Transverse colon (tissue), 4 donors: ENCODE results near the gene INO80B. TPM values are rescaled to one million over a fixed set of nuclear protein-coding genes. Genes with fewer than 3 reads are reported as not detected.
"Not testable (repeated sequence)": the region's sequence is repeated elsewhere in the genome, so short reads cannot be mapped to it uniquely, and the experiment has no call there.

Experiments
- DNase-seq: peaks from one replicate; pipeline ENCODE4 v3.0.0-alpha.2; 2019
- H3K27ac ChIP-seq, 4 donors: fragments of 200-600 bp; sonication (generic); 2 replicates each; pipeline ENCODE4 v1.5.1; 2016 to 2018; ENCODE audit warnings: inconsistent platforms in 4 of 4
- H3K27me3 ChIP-seq: fragments of 200-600 bp; sonication (generic); 2 replicates; pipeline ENCODE4 v1.5.1; 2017; ENCODE audit warnings: inconsistent platforms
- H3K36me3 ChIP-seq, 4 donors: fragments of 200-600 bp; sonication (generic); 2 replicates each; pipeline ENCODE4 v1.5.1; 2017 to 2019; ENCODE audit warnings: inconsistent platforms in 4 of 4
- H3K4me1 ChIP-seq, 4 donors: fragments of 200-600 bp; sonication (generic); 2 replicates each; pipeline ENCODE4 v1.5.1; 2017 to 2020; ENCODE audit warnings: inconsistent platforms in 4 of 4
- H3K4me3 ChIP-seq, 4 donors: fragments of 200-600 bp; sonication (generic); 1 replicate in 1 of 4; 2 replicates in 3 of 4; pipeline versions ENCODE4 v1.5.1 to v1.6.1; 2017 to 2019; ENCODE audit warnings: inconsistent platforms in 4 of 4
- H3K9me3 ChIP-seq, 2 donors: fragments of 200-600 bp; sonication (generic); 2 replicates each; pipeline ENCODE4 v1.5.1; 2017 to 2019; ENCODE audit warnings: inconsistent platforms in 2 of 2
- EP300 ChIP-seq: sonication (generic); formaldehyde crosslinking; IDR thresholded peaks from one replicate; pipeline ENCODE4 v1.6.1; 2017; ENCODE audit warnings: antibody characterized with exemption, low read depth
- POLR2A ChIP-seq: fragments of 450-650 bp; IDR thresholded peaks from one replicate; pipeline ENCODE4 v1.6.1; 2016; ENCODE audit warnings: antibody characterized with exemption, mild to moderate bottlenecking, moderate library complexity
- POLR2AphosphoS5 ChIP-seq, 3 donors: sonication (generic); formaldehyde crosslinking; IDR thresholded peaks; one replicate each; pipeline ENCODE4 v1.6.1; 2016; ENCODE audit warnings: antibody characterized with exemption in 3 of 3
- WGBS, 2 donors: methylation state at CpG; one replicate each; pipeline ENCODE4 v1.1.5; 2018; ENCODE audit warnings: low coverage in 1 of 2; 5-methylcytosine and 5-hydroxymethylcytosine counted together
- in situ Hi-C, 4 donors: fragments of 200-750 bp; cut with MboI; loops; one replicate each; pipeline versions ENCODE4 v1.15.0 to v1.15.1; 2017; ENCODE audit warnings: low sequenced_read_pairs in 3 of 4, low pct_ligation_motif_present in 1 of 4, low pct_unique_long_range_greater_than_20kb in 1 of 4
- intact Hi-C: fragments of 100-400 bp; cut with DNase I; formaldehyde crosslinking; loops from one replicate; pipeline ENCODE4 v1.15.1; 2023; ENCODE audit warnings: low total_unique reads
- total RNA-seq, 4 donors: library from RNA; depleted of rRNA; stranded (reverse); fragments of >200 nt; gene quantifications; one replicate each; pipeline ENCODE4 v1.1.0, GENCODE V29; 2016
- TF ChIP-seq, protein P1 (sequence below), 5 experiments: fragments of 200-600 bp in 3 of 5; fragments of 450-650 bp in 2 of 5; sonication (generic) in 3 of 5; IDR thresholded peaks; 1 replicate in 2 of 5; 2 replicates in 3 of 5; pipeline ENCODE4 v1.5.1; 2016 to 2017; ENCODE audit warnings: antibody characterized with exemption in 5 of 5, inconsistent platforms in 3 of 5, mild to moderate bottlenecking in 2 of 5, moderate library complexity in 1 of 5

Gene INO80B
- total RNA-seq, 4 donors from 2014 or later: 12.9 to 53.9 (median 34.5) TPM

DNA sequence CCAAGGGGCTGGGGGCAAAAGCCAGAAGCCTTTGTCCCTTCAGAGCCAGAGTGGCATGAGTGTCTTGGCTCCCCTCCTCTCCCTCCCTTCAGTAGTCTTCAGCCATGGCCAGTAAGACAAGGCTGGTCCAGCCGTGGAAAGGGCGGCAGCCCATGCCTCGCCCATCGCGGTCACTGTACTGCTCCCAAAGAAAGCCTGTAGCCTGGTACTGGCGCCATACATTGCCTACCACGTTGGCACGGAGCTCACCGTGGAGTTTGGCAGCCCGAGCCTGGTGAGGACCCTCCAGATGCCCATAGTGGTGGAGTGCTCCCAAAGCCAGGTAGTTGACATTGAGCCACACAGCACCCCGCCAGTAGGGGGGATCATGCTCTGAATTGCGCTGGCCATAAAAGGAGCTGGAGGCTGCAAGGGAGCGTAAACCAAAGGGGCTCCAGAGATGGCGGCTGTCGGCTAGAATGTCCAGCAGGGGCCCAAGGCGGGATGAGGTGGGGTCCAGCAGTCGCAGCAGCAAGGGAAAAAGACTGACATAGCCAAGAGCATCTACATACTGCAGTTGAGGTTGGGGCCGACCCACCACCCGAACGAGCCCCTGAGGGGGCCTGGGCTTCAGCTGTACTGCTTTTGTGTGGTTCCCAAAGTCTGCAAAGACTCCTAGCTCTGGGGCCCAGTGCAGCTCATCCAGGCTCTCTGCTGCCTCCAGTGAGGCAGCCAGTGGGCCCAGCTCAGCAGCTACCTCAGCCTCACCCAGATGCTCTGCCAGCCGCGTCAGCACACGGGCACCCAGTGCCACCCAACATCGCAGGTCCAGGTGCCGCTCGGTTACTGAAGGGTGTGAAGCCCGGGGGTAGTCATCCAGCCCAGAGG is 6.5 kb downstream of the INO80B start:
- in situ Hi-C loops (no loop called here), intact Hi-C loops (no loop called here)
- H3K27me3 ChIP-seq: no peaks in the 10 kb centered on the region
- no peak overlapping the region for H3K4me3 ChIP-seq
- H3K4me1 ChIP-seq: peaks cover 21 to 36% (median 30%) of the 10 kb centered on the region in 4 donors
- no peaks in the 10 kb centered on the region for H3K36me3 ChIP-seq
- H3K9me3 ChIP-seq: no peaks in the 10 kb centered on the region
- no peak for TF ChIP-seq POLR2AphosphoS5 (IDR thresholded peaks at IDR 0.05)
- TF ChIP-seq EP300: no peak
- no peak for TF ChIP-seq POLR2A
- TF ChIP-seq, protein P1, sequence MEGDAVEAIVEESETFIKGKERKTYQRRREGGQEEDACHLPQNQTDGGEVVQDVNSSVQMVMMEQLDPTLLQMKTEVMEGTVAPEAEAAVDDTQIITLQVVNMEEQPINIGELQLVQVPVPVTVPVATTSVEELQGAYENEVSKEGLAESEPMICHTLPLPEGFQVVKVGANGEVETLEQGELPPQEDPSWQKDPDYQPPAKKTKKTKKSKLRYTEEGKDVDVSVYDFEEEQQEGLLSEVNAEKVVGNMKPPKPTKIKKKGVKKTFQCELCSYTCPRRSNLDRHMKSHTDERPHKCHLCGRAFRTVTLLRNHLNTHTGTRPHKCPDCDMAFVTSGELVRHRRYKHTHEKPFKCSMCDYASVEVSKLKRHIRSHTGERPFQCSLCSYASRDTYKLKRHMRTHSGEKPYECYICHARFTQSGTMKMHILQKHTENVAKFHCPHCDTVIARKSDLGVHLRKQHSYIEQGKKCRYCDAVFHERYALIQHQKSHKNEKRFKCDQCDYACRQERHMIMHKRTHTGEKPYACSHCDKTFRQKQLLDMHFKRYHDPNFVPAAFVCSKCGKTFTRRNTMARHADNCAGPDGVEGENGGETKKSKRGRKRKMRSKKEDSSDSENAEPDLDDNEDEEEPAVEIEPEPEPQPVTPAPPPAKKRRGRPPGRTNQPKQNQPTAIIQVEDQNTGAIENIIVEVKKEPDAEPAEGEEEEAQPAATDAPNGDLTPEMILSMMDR (IDR thresholded peaks at IDR 0.05): no peak
- no peak for DNase-seq
- H3K27ac ChIP-seq: no peak overlapping the region
- 89 to 100% methylated on average over 8 to 24 of the region's 27 CpGs for WGBS, 2 donors

DNA sequence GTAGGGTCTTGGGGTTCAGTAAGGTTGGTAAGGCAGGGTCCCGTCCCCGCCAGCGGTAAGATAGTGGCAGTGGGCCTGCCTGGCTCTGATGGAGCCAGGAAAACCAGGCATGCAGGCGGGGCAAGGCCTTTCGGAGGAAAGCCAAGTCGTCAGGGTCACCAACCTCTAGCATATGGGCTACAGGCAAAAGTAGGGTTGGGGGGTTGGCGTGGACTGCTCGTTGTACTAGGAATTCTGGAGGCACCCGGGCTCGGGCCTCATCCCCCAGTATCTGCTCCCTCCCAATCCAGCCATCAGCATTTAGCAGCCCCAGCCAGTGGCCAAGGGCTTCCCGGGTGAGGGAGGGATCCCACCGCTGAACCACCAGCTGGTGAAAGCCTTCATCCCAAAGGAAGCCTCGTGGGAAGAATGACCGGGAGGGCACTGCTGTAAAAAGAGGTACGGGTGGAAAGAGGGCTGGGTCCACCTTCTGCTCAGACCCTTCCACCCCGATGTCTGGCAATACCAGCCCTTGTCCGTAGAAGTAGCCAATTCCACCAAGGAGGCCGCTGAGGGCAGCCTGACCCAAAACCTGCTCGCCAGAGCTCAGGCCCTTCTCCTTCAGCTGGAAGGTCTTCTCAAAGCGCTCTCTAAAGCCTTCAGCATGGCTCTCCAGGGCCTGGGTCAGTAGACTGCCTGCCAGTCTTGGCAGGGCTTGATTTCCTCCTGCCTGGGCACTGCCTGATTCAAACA is 7.3 kb downstream of the INO80B start:
- TF ChIP-seq POLR2AphosphoS5 (IDR thresholded peaks at IDR 0.05) (no peak), POLR2A (no peak), EP300 (no peak)
- TF ChIP-seq, protein P1 (IDR thresholded peaks at IDR 0.05): no peak
- no peak for DNase-seq
- Histone ChIP-seq H3K27me3 (no peaks in the 10 kb centered on the region), H3K9me3 (no peaks in the 10 kb centered on the region), H3K36me3 (no peaks in the 10 kb centered on the region), H3K4me3 (no peak overlapping the region), H3K27ac (no peak overlapping the region), H3K4me1 (peaks cover 13 to 28% (median 24%) of the 10 kb centered on the region in 4 donors)
- in situ Hi-C loops (no loop called here), intact Hi-C loops (no loop called here)
- WGBS, 2 donors: 87% methylated on average over 15 of the region's 20 CpGs; no CpG with 5 or more reads in 1 of the 2 donors

DNA sequence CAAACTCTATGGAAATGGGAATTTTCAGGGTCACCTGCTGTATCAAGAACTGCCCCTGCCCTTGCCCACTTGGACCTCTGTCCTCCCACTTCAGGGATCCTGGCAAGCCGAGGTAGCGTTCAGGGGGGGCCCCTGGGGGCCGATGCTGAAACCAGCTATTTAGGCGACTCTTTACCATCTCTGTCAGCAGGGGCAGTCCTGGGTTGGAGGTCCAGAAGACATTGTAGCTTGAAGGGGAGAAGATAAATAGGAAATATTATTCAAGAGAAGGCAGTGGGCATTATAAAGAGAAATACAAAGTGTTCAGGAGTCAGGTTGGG is 7.9 kb downstream of the INO80B start:
- Histone ChIP-seq H3K4me3 (no peak overlapping the region), H3K9me3 (no peaks in the 10 kb centered on the region), H3K4me1 (peaks cover 13 to 28% (median 23%) of the 10 kb centered on the region in 4 donors), H3K36me3 (no peaks in the 10 kb centered on the region), H3K27me3 (no peaks in the 10 kb centered on the region), H3K27ac (no peak overlapping the region)
- DNase-seq: no peak
- WGBS, 2 donors: 70 to 87% methylated on average over 4 of the region's 4 CpGs
- intact Hi-C loops (no loop called here), in situ Hi-C loops (no loop called here)
- TF ChIP-seq, protein P1 (IDR thresholded peaks at IDR 0.05): no peak
- TF ChIP-seq EP300 (no peak), POLR2A (no peak), POLR2AphosphoS5 (IDR thresholded peaks at IDR 0.05) (no peak)

DNA sequence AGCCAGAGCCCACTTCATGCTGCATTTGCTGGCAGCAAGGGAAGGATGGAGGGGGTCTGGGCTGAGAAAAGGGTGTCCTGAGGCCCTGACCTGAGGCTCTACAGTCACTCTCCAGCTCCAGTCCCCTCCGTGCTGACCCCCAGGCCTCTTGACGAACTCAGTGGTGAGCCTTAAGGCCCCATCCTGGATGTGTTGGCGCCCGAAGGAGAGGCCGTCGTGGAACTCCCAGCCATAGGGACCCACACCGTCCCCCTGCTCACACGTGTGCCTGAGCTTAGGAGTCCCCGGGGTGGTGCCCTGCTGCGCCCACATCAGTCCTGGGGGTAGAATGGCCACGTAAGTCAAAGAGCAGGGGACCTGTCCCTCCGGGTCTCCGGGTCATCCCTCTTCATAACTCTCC is 9.5 kb downstream of the INO80B start:
- in situ Hi-C loops (no loop called here), intact Hi-C loops (no loop called here)
- Histone ChIP-seq H3K27ac (peak overlapping the region; percentile 82 to 91 (median 89)), H3K4me3 (peak overlapping the region; percentile 46 to 96 (median 78)), H3K4me1 (peaks cover 6 to 20% (median 17%) of the 10 kb centered on the region in 4 donors), H3K9me3 (no peaks in the 10 kb centered on the region), H3K36me3 (no peaks in the 10 kb centered on the region), H3K27me3 (no peaks in the 10 kb centered on the region)
- TF ChIP-seq, protein P1 (IDR thresholded peaks at IDR 0.05): no peak
- no peak for TF ChIP-seq POLR2AphosphoS5 (IDR thresholded peaks at IDR 0.05)
- TF ChIP-seq EP300: no peak
- no peak for TF ChIP-seq POLR2A
- 0% methylated on average over 7 of the region's 13 CpGs; no CpG with 5 or more reads in 1 of the 2 donors for WGBS, 2 donors
- DNase-seq: no peak

DNA sequence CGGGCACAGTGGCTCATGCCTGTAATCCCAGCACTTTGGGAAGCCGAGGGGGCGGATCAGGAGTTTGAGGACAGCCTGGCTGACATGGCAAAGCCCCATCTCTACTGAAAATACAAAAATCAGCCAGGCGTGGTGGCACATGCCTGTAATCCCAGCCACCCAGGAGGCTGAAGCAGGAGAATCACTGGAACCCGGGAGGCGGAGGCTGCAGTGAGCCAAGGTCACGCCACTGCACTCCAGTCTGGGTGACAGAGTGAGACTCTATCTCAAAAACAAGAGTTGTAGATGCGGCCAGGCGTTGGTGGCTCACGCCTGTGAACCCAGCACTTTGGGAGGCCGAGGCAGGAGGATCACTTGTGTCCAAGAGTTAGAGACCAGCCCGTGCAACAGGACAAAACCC is 15.9 kb downstream of the INO80B start:
- intact Hi-C loops, in situ Hi-C loops, H3K9me3 ChIP-seq, H3K27me3 ChIP-seq, H3K27ac ChIP-seq, DNase-seq, H3K4me3 ChIP-seq: not testable (repeated sequence)
- Histone ChIP-seq H3K4me1 (peaks cover 13 to 29% (median 19%) of the 10 kb centered on the region in 4 donors), H3K36me3 (peaks cover 0 to 11% (median 0%) of the 10 kb centered on the region in 4 donors)
- 86 to 91% methylated on average over 4 to 12 of the region's 12 CpGs for WGBS, 2 donors
